HCEC 1CT (cell line): ENCODE data around the gene EVX2.

ENCODE experiments used
- DNase-seq: peaks from one replicate; pipeline ENCODE4 v3.0.0-alpha.2; 2017

Gene EVX2

GRCh38 chr2:176095421-176095820 lies 11.7 kb upstream of the EVX2 start:
- DNase-seq = no peak

- DNase-seq = no peak
These were observed 10.6 kb upstream of the EVX2 start for GRCh38 chr2:176094349-176094748.

GRCh38 chr2:176093898-176094249 lies 10.1 kb upstream of the EVX2 start:
- DNase-seq = no peak

GRCh38 chr2:176093145-176093897 lies 9.6 kb upstream of the EVX2 start:
- no peak for DNase-seq

GRCh38 chr2:176092270-176093144 lies 8.7 kb upstream of the EVX2 start, which contains the start of gene HOXD13:
Gene HOXD13, plus strand, starts transcription at chr2:176092721. Its CDS starts 170 bp downstream, at chr2:176092891.
- no peak for DNase-seq

- DNase-seq = no peak
These were observed 7.8 kb upstream of the EVX2 start for GRCh38 chr2:176091329-176092258.

- no peak for DNase-seq
These were observed 7.1 kb upstream of the EVX2 start for GRCh38 chr2:176090862-176091261.

GRCh38 chr2:176089843-176090395 lies 6.2 kb upstream of the EVX2 start:
- DNase-seq = no peak

- DNase-seq = no peak
These were observed 5.4 kb upstream of the EVX2 start for GRCh38 chr2:176088937-176089842.

GRCh38 chr2:176088048-176088936 lies 4.5 kb upstream of the EVX2 start:
- DNase-seq = peak; percentile 46

GRCh38 chr2:176087330-176088047 lies 3.7 kb upstream of the EVX2 start:
- no peak for DNase-seq

GRCh38 chr2:176085861-176086771 lies 2.4 kb upstream of the EVX2 start:
- peak; percentile 32 for DNase-seq

- no peak for DNase-seq
These were observed 1.5 kb upstream of the EVX2 start for GRCh38 chr2:176085120-176085788.

- DNase-seq = no peak
These were observed 903 bp upstream of the EVX2 start for GRCh38 chr2:176084611-176085119.

- no peak for DNase-seq
These were observed 674 bp downstream of the EVX2 start for GRCh38 chr2:176082824-176083751.

- no peak for DNase-seq
These were observed 1.3 kb downstream of the EVX2 start for GRCh38 chr2:176082525-176082823.
